ENCODE data around the gene CEP128. TPM values are rescaled to one million over a fixed set of nuclear protein-coding genes. Genes with fewer than 3 reads are reported as not detected.
A peak's percentile ranks its signal among the peaks of the same experiment; 100 is the strongest.

Gene CEP128
- 10 to 100 TPM; 24.7 to 26.0 TPM for total RNA-seq

DNA sequence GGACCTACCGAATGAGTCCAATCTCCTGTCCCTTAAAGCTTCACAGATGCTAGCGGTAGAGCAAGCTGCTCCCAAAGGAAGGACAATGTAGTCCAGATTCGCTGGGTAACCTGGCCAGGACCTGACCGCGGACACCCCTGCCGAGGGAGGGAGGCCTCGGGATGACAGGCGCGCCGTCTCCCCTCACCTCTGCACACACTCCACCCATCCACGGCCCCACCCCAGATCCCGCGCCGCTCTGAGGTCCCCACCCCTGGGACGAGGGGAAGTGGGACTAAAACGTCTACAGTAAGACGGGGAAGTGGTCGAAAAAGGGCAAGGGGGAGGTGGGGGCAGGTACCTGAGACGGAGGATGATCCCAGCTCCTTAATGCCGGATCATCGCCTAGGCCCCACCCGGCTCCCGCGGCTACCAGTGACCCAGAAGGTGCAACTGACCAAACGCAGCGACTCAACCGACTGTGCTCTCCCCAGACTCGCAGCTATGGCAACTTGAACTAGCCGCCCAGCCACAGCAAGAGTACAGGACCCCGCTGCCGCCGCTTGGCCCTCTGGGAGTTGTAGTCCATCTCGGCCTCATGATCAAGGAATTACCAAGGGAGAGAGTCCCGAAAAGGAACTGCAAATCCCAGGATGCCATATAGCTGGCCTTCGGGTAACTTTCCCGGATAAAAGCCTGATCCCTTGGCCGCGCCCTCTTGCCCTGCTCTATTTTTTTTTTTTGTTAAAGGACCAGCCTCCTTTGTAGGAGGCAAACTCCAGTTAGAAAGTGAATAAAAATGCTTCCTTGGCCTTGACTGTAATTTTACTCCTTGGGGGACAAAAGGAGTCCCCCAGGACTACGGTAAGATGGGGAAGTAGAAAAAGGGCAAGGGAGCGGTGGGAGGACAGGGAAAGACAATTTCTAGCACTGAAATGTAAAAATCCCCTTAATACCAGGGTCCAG is at the start of gene CEP128:
Gene CEP128, minus strand, starts transcription at position 498 of the 945 bp plus-strand sequence.
- peak within 1 kb of the TSS; percentile 88 for H3K4me3 Mint-ChIP-seq
- no peaks in the 10 kb centered on the region for H3K27me3 Mint-ChIP-seq
- no peaks in the 10 kb centered on the region for H3K36me3 Mint-ChIP-seq (ENCODE audit: low read depth)
- peaks cover 32% of the 10 kb centered on the region for H3K4me1 Mint-ChIP-seq
- ChIA-PET POLR2A (interaction anchor here (0.6 to 3.5 kb wide), 15 partner anchors 9 to 280 kb away, joined by 3 to 42 read pairs (median 5); partner anchors contain the start of genes GTF2A1 and TSHR), CTCF (interaction anchor here (1.5 to 4.4 kb wide), 7 partner anchors 11 to 228 kb away, joined by 4 to 21 read pairs (median 9); partner anchors contain the start of gene TSHR)
- peak within 1 kb of the TSS; percentile 66 for H3K27ac Mint-ChIP-seq
- peaks cover 3% of the 10 kb centered on the region for H3K9me3 Mint-ChIP-seq
- DNase-seq = peak; percentile 92

DNA sequence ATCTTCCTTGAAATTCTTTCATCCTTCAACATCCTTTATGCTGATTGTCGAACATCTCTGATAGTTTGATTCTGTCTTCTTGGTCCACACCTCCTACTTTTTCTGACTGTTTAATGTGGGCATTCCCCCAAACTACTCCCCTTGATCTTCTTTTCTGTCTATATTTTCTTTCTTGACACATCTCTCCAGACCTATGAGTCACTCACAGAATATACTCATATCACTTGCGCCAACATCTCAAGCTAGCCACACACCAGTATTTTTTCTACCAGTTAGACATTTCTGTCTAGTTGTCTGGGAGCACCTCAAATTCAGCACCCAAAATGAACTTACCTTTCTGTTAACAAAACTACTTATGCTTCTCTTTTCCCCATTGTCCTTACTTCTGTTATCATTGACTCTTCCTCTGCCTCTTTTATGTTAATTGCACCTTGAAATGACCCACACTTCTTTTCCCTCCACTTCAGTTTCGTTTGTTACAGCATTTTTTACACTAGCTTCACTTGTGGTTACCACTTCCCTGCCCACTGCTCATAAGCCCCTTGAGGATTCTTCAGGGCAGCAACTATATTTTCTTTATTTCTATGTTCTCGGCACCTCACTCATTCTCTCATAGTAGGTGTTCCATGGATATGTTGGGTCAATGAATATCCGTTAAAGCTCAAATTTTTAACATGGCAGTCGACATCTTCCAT is 47.3 kb upstream of the CEP128 start:
- ChIA-PET POLR2A (interaction anchor here (1.2 to 3.5 kb wide), 4 partner anchors 34 to 232 kb away, joined by 3 to 22 read pairs (median 6); partner anchors contain the start of genes GTF2A1 and TSHR), CTCF (interaction anchor here (0.6 to 7.5 kb wide), 10 partner anchors 9 to 476 kb away, joined by 3 to 188 read pairs (median 8); partner anchors contain the start of gene TSHR)
- no peak for DNase-seq
- Mint-ChIP-seq H3K27ac (no peak overlapping the region), H3K36me3 (ENCODE audit: low read depth) (no peaks in the 10 kb centered on the region), H3K4me1 (peaks cover 13% of the 10 kb centered on the region), H3K4me3 (no peak overlapping the region), H3K27me3 (peaks cover 7% of the 10 kb centered on the region), H3K9me3 (no peaks in the 10 kb centered on the region)

DNA sequence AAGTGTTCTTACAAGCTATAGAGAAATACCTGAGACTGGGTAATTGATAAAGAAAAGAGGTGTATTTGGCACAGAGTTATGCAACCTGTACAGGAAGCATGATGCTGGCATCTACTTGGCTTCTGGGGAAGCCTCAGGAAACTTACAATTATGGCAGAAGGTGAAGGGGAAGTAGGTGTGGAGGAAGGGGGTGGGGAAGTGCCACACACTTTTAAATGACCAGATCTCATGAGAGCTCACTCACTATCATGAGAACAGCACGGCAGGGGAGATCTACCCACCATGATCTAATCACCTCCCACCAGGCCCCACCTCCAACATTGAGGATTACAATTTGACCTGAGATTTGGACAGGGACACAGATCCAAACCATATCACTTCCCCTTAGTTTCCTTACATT is 46.7 kb upstream of the CEP128 start:
- H3K27ac Mint-ChIP-seq = no peak overlapping the region
- no peak for DNase-seq
- CTCF ChIA-PET = interaction anchor here (0.6 to 7.5 kb wide), 11 partner anchors 10 to 193 kb away, joined by 3 to 188 read pairs (median 6); partner anchors contain the start of gene TSHR
- H3K36me3 Mint-ChIP-seq (ENCODE audit: low read depth) = no peaks in the 10 kb centered on the region
- peaks cover 11% of the 10 kb centered on the region for H3K4me1 Mint-ChIP-seq
- POLR2A ChIA-PET = interaction anchor here (1.5 to 3.5 kb wide), 4 partner anchors 29 to 231 kb away, joined by 6 to 22 read pairs (median 7); partner anchors contain the start of gene TSHR
- H3K27me3 Mint-ChIP-seq = peaks cover 7% of the 10 kb centered on the region
- H3K4me3 Mint-ChIP-seq = no peak overlapping the region
- H3K9me3 Mint-ChIP-seq = no peaks in the 10 kb centered on the region

DNA sequence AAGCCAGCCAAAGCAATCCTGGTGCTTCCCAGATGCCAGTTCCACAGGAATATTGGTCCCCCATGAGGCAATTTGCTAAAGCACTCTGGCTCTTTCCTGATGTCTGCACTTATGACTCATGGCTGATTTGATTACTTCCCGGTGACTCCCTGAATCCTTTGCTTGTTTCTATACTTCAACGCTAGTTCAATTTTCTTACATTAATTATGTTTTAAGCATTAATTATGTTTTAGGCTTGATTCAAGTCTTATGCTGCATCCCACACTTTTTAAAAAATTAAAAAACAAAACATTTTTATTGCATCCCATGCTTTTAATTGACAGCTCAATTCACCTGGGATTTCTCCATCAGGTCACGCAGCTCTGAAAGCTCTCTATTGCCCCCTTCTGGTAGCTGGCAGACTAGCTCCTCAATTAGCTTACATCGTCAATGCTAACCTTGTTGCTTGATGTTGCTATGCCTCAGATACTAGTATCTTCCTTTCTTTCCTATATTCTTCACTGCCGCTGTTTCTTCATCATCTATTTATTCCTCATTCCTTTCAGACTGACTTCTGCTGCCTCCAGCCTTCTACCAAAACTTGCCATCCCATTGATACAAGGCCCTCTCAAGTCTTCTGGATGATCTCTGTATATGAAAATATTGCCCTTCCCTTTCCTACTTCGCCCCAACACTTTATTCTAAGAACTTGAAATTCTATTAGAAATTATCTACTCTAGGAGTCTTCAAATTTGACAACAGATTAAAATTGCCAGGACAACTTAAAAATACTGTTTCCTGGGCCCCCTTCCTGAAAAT is 45.9 kb upstream of the CEP128 start:
- no peaks in the 10 kb centered on the region for H3K9me3 Mint-ChIP-seq
- no peak overlapping the region for H3K27ac Mint-ChIP-seq
- CTCF ChIA-PET = interaction anchor here (0.6 to 7.5 kb wide), 32 partner anchors 9 to 533 kb away, joined by 3 to 188 read pairs (median 4); partner anchors contain the start of genes CEP128, GTF2A1 and TSHR
- peak; percentile 71 for DNase-seq
- peaks cover 5% of the 10 kb centered on the region for H3K27me3 Mint-ChIP-seq
- peaks cover 11% of the 10 kb centered on the region for H3K4me1 Mint-ChIP-seq
- H3K36me3 Mint-ChIP-seq (ENCODE audit: low read depth) = no peaks in the 10 kb centered on the region
- H3K4me3 Mint-ChIP-seq = no peak overlapping the region
- POLR2A ChIA-PET = interaction anchor here (1.4 to 3.5 kb wide), 4 partner anchors 9 to 231 kb away, joined by 6 to 22 read pairs (median 8); partner anchors contain the start of gene TSHR

DNA sequence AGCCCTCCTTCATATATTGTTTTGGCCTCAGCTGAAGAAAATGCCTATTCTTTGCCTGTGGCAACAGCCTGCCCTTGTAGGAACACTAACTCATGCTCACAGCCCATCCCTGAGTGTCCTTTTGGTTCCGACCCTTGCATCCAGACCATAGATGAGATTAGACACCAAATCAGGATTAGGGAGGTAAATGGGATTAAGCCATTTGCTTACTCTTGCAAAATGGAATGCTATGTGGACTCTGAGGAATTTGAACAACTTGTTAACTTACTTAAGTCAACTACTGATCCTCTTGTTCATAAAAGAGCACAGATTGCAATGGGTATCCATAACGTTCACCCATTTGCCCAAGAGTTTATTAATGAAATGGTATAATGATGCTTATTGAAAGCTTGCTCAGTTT is 41.2 kb upstream of the CEP128 start:
- no peak overlapping the region for H3K27ac Mint-ChIP-seq
- H3K4me1 Mint-ChIP-seq = peaks cover 37% of the 10 kb centered on the region
- no peaks in the 10 kb centered on the region for H3K36me3 Mint-ChIP-seq (ENCODE audit: low read depth)
- H3K27me3 Mint-ChIP-seq = no peaks in the 10 kb centered on the region
- DNase-seq = no peak
- H3K9me3 Mint-ChIP-seq = no peaks in the 10 kb centered on the region
- CTCF ChIA-PET = interaction anchor here (0.9 kb wide), 1 partner anchor 182 kb away, joined by 3 read pairs; no protein-coding TSS in a partner anchor
- H3K4me3 Mint-ChIP-seq = no peak overlapping the region
- POLR2A ChIA-PET = no interaction called here

DNA sequence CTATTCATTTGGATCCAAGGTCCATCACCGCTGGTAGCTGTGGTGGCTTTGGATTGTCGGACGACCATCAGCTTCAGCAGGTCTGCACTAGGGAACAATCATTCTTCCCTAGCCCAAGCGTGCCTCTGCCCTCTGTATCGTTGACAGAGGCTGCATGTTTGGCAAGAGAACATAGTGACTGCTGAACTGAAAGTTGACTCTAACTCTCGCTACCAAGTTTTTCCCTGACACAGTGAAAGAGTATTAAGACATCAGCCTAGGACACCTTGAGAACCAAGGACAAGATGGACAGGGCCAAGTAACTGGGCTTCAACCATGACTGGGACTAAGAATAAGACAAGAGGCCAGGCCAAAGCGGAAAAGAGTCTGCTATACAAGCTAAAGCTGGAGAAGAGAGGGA is 40.1 kb upstream of the CEP128 start:
- H3K4me1 Mint-ChIP-seq = peaks cover 47% of the 10 kb centered on the region
- peaks cover 2% of the 10 kb centered on the region for H3K36me3 Mint-ChIP-seq (ENCODE audit: low read depth)
- H3K9me3 Mint-ChIP-seq = no peaks in the 10 kb centered on the region
- H3K27me3 Mint-ChIP-seq = no peaks in the 10 kb centered on the region
- DNase-seq = no peak
- CTCF ChIA-PET = interaction anchor here (1.2 kb wide), 1 partner anchor 28 kb away, joined by 3 read pairs; no protein-coding TSS in a partner anchor
- H3K4me3 Mint-ChIP-seq = no peak overlapping the region
- no peak overlapping the region for H3K27ac Mint-ChIP-seq
- POLR2A ChIA-PET = no interaction called here

DNA sequence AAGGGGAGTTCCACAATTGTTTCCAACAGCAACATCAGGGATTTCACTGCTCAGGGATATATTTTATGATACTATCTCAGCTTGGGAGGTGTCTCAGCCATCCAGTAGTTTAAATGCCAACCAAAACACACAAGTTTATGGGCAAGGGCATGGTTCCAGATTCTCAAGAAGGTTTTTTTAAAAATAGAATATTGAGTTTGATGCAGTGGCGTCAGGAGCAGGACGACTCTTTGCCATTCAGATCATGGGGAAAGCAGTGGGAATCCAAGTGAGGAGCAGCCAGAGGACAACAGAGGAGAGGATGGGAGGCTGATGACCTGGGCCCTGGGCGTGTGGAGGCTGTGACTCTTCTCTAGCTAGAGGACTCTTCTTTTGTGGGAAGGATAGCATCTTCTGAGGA is 39.6 kb upstream of the CEP128 start:
- ChIA-PET CTCF (interaction anchor here (1.2 kb wide), 1 partner anchor 27 kb away, joined by 3 read pairs; no protein-coding TSS in a partner anchor), POLR2A (no interaction called here)
- no peak overlapping the region for H3K4me3 Mint-ChIP-seq
- H3K9me3 Mint-ChIP-seq = no peaks in the 10 kb centered on the region
- H3K27ac Mint-ChIP-seq = no peak overlapping the region
- H3K36me3 Mint-ChIP-seq (ENCODE audit: low read depth) = peaks cover 7% of the 10 kb centered on the region
- DNase-seq = no peak
- H3K27me3 Mint-ChIP-seq = peaks cover 1% of the 10 kb centered on the region
- H3K4me1 Mint-ChIP-seq = peaks cover 50% of the 10 kb centered on the region

DNA sequence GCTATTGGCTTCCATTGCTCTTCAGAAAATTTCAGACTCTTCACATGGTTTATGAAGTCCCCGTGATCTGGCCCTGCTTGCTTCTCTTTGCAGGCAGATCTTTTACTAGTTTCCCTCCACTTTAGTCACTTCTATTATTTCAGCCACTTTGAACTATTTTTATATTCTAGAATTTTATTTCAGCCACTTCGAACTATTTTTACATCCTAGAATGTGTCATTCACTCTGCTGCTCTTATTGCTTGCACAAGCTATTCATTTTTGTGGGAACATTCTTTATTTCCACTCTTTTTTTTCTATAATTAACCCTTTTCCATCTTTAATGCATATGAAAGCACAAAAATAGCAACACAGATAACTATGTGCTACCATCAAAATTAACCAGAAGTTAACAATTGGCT is 38.4 kb upstream of the CEP128 start:
- H3K4me3 Mint-ChIP-seq = no peak overlapping the region
- H3K27ac Mint-ChIP-seq = no peak overlapping the region

DNA sequence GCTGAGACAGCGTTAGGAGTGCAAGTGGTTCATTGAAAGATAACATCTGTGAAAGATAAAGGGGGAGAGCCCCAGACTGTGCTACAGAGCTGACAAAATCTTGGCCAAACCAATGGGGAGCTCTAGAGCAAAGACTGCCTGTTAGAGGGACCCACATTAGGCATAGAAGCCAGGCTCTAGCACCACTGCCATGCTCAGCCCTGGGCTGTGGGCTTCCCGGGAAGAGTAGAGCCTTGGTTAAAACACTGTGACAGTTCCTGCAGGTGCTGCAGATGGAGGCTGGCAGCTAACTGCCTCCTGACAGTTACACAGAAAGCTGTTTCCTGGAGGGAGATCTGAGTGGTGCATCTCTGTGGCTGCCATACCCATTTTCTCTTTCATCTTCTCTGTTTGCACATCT is 36.9 kb upstream of the CEP128 start:
- peaks cover 55% of the 10 kb centered on the region for H3K4me1 Mint-ChIP-seq
- no peaks in the 10 kb centered on the region for H3K9me3 Mint-ChIP-seq
- H3K4me3 Mint-ChIP-seq = no peak overlapping the region
- DNase-seq = peak; percentile 62
- H3K27ac Mint-ChIP-seq = peak overlapping the region; percentile 87
- CTCF ChIA-PET = interaction anchor here (0.7 to 6.8 kb wide), 10 partner anchors 10 to 192 kb away, joined by 3 to 66 read pairs (median 4); no protein-coding TSS in a partner anchor
- POLR2A ChIA-PET = interaction anchor here (1.2 to 2.1 kb wide), 9 partner anchors 9 to 242 kb away, joined by 3 to 30 read pairs (median 6); partner anchors contain the start of genes CEP128, GTF2A1 and TSHR
- peaks cover 8% of the 10 kb centered on the region for H3K27me3 Mint-ChIP-seq
- peaks cover 7% of the 10 kb centered on the region for H3K36me3 Mint-ChIP-seq (ENCODE audit: low read depth)

More for the DNA sequence above, 38.4 kb upstream of the CEP128 start:
- H3K4me1 Mint-ChIP-seq = peaks cover 44% of the 10 kb centered on the region
- no peaks in the 10 kb centered on the region for H3K9me3 Mint-ChIP-seq
- POLR2A ChIA-PET = no interaction called here
- H3K36me3 Mint-ChIP-seq (ENCODE audit: low read depth) = peaks cover 7% of the 10 kb centered on the region
- no peak for DNase-seq
- CTCF ChIA-PET = interaction anchor here (0.7 to 6.8 kb wide), 2 partner anchors 8 kb away, joined by 3 to 66 read pairs; no protein-coding TSS in a partner anchor
- peaks cover 5% of the 10 kb centered on the region for H3K27me3 Mint-ChIP-seq

DNA sequence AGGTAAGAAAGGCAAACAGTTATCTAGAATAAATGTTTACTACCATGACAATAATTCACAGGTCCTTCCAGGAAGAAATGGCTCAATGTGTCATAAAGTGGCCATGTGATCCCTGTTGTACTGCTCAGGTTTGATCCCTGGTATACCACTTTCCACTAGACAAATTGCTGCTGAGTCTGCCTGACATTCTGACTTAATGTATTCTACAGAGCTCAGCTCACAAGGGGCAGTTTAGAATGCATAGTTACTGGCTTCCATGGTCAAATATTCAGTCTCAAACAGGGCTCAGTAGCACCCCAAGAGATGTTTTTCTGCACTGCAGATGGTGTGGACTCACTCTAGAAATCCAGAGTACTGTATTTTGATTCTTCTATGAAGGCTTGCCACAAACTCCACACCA is 35.7 kb upstream of the CEP128 start:
- peaks cover 15% of the 10 kb centered on the region for H3K27me3 Mint-ChIP-seq
- no peak for DNase-seq
- peaks cover 57% of the 10 kb centered on the region for H3K4me1 Mint-ChIP-seq
- peak overlapping the region; percentile 87 for H3K27ac Mint-ChIP-seq
- POLR2A ChIA-PET = interaction anchor here (1.2 to 2.1 kb wide), 6 partner anchors 10 to 35 kb away, joined by 3 to 30 read pairs (median 8); partner anchors contain the start of genes CEP128 and TSHR
- H3K9me3 Mint-ChIP-seq = no peaks in the 10 kb centered on the region
- peaks cover 7% of the 10 kb centered on the region for H3K36me3 Mint-ChIP-seq (ENCODE audit: low read depth)
- no peak overlapping the region for H3K4me3 Mint-ChIP-seq
- CTCF ChIA-PET = interaction anchor here (0.7 to 6.8 kb wide), 6 partner anchors 11 to 193 kb away, joined by 3 to 66 read pairs (median 5); no protein-coding TSS in a partner anchor

DNA sequence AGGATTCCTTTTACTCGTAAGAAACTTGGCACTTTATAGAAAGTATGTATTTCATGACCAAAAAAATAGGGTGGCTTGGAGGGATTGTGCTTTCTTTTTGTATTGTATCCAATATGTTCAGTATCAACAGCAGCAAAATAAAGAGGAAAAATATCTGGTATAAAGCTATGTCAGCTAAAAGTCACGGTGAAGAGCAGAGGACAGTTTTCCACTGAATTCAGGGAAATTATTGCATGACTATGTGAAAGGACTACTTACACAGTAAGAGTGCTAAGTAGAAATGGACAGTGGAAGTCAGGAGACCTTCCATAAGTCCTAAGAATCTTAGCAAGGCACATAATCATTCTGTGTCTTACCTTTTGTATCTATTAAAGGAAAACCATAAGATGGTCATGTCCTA is 33.1 kb upstream of the CEP128 start:
- Mint-ChIP-seq H3K27me3 (peaks cover 16% of the 10 kb centered on the region), H3K27ac (no peak overlapping the region), H3K9me3 (no peaks in the 10 kb centered on the region), H3K4me3 (no peak overlapping the region), H3K4me1 (peaks cover 49% of the 10 kb centered on the region), H3K36me3 (ENCODE audit: low read depth) (peaks cover 7% of the 10 kb centered on the region)
- no peak for DNase-seq
- ChIA-PET CTCF (interaction anchor here (1.1 to 6.8 kb wide), 3 partner anchors 13 to 22 kb away, joined by 3 to 66 read pairs (median 11); no protein-coding TSS in a partner anchor), POLR2A (interaction anchor here (2.4 to 3.4 kb wide), 2 partner anchors 15 to 19 kb away, joined by 8 to 23 read pairs; partner anchors contain the start of gene TSHR)
